ENCODE measurements around the gene CDH4.
"Not testable (repeated sequence)": the region's sequence is repeated elsewhere in the genome, so short reads cannot be mapped to it uniquely, and the experiment has no call there.

Gene CDH4

GRCh38 chr20:61940491-61940890 lies 688.4 kb downstream of the CDH4 start:
- Histone ChIP-seq H3K27me3 (ENCODE audit: control insufficient read depth, insufficient read depth, low read length) (no peaks in the 10 kb centered on the region), H3K4me3 (ENCODE audit: low read length) (no peak overlapping the region), H3K4me2 (ENCODE audit: low read length) (no peak overlapping the region), H3K36me3 (ENCODE audit: insufficient read depth, low read length) (peaks cover 3% of the 10 kb centered on the region), H3K4me1 (ENCODE audit: control insufficient read depth, insufficient read depth, low read length) (no peaks in the 10 kb centered on the region), H3K9ac (ENCODE audit: low read depth, low read length) (no peak overlapping the region), H3K9me3 (replicated peaks; ENCODE audit: low read length) (no peaks in the 10 kb centered on the region)

- peaks cover 3% of the 10 kb centered on the region for H3K36me3 ChIP-seq (ENCODE audit: insufficient read depth, low read length)
- no peak overlapping the region for H3K9ac ChIP-seq (ENCODE audit: low read depth, low read length)
- no peaks in the 10 kb centered on the region for H3K27me3 ChIP-seq (ENCODE audit: control insufficient read depth, insufficient read depth, low read length)
- no peak overlapping the region for H3K4me2 ChIP-seq (ENCODE audit: low read length)
- H3K9me3 ChIP-seq (replicated peaks; ENCODE audit: low read length) = no peaks in the 10 kb centered on the region
- H3K4me3 ChIP-seq (ENCODE audit: low read length) = no peak overlapping the region
- H3K4me1 ChIP-seq (ENCODE audit: control insufficient read depth, insufficient read depth, low read length) = no peaks in the 10 kb centered on the region
These were observed 689.1 kb downstream of the CDH4 start for GRCh38 chr20:61940976-61941720.

GRCh38 chr20:61941721-61942405 lies 689.8 kb downstream of the CDH4 start:
- no peaks in the 10 kb centered on the region for H3K27me3 ChIP-seq (ENCODE audit: control insufficient read depth, insufficient read depth, low read length)
- H3K9me3 ChIP-seq (replicated peaks; ENCODE audit: low read length) = no peaks in the 10 kb centered on the region
- H3K36me3 ChIP-seq (ENCODE audit: insufficient read depth, low read length) = peaks cover 3% of the 10 kb centered on the region
- H3K4me1 ChIP-seq (ENCODE audit: control insufficient read depth, insufficient read depth, low read length) = no peaks in the 10 kb centered on the region
- no peak overlapping the region for H3K4me2 ChIP-seq (ENCODE audit: low read length)
- H3K4me3 ChIP-seq (ENCODE audit: low read length) = no peak overlapping the region
- no peak overlapping the region for H3K9ac ChIP-seq (ENCODE audit: low read depth, low read length)

GRCh38 chr20:61942526-61942925 lies 690.5 kb downstream of the CDH4 start:
- Histone ChIP-seq H3K9ac (ENCODE audit: low read depth, low read length) (no peak overlapping the region), H3K36me3 (ENCODE audit: insufficient read depth, low read length) (peaks cover 3% of the 10 kb centered on the region), H3K27me3 (ENCODE audit: control insufficient read depth, insufficient read depth, low read length) (no peaks in the 10 kb centered on the region), H3K4me1 (ENCODE audit: control insufficient read depth, insufficient read depth, low read length) (no peaks in the 10 kb centered on the region), H3K9me3 (replicated peaks; ENCODE audit: low read length) (no peaks in the 10 kb centered on the region), H3K4me3 (ENCODE audit: low read length) (no peak overlapping the region), H3K4me2 (ENCODE audit: low read length) (no peak overlapping the region)

- not testable (repeated sequence) for H3K4me3 ChIP-seq (ENCODE audit: low read length); H3K27me3 ChIP-seq (ENCODE audit: control insufficient read depth, insufficient read depth, low read length); H3K4me2 ChIP-seq (ENCODE audit: low read length); H3K4me1 ChIP-seq (ENCODE audit: control insufficient read depth, insufficient read depth, low read length); H3K9me3 ChIP-seq (replicated peaks; ENCODE audit: low read length); H3K36me3 ChIP-seq (ENCODE audit: insufficient read depth, low read length); H3K9ac ChIP-seq (ENCODE audit: low read depth, low read length)
These were observed 692.9 kb downstream of the CDH4 start for GRCh38 chr20:61944967-61945366.

GRCh38 chr20:61945495-61945894 lies 693.4 kb downstream of the CDH4 start:
- not testable (repeated sequence) for H3K9me3 ChIP-seq (replicated peaks; ENCODE audit: low read length); H3K4me2 ChIP-seq (ENCODE audit: low read length); H3K4me1 ChIP-seq (ENCODE audit: control insufficient read depth, insufficient read depth, low read length); H3K4me3 ChIP-seq (ENCODE audit: low read length); H3K9ac ChIP-seq (ENCODE audit: low read depth, low read length); H3K27me3 ChIP-seq (ENCODE audit: control insufficient read depth, insufficient read depth, low read length); H3K36me3 ChIP-seq (ENCODE audit: insufficient read depth, low read length)

GRCh38 chr20:61948056-61948455 lies 696.0 kb downstream of the CDH4 start:
- not testable (repeated sequence) for H3K36me3 ChIP-seq (ENCODE audit: insufficient read depth, low read length); H3K27me3 ChIP-seq (ENCODE audit: control insufficient read depth, insufficient read depth, low read length); H3K9me3 ChIP-seq (replicated peaks; ENCODE audit: low read length); H3K4me3 ChIP-seq (ENCODE audit: low read length); H3K9ac ChIP-seq (ENCODE audit: low read depth, low read length); H3K4me1 ChIP-seq (ENCODE audit: control insufficient read depth, insufficient read depth, low read length); H3K4me2 ChIP-seq (ENCODE audit: low read length)

GRCh38 chr20:61948586-61949362 lies 696.7 kb downstream of the CDH4 start:
- H3K9ac ChIP-seq (ENCODE audit: low read depth, low read length) = no peak overlapping the region
- H3K4me3 ChIP-seq (ENCODE audit: low read length) = no peak overlapping the region
- peaks cover 10% of the 10 kb centered on the region for H3K27me3 ChIP-seq (ENCODE audit: control insufficient read depth, insufficient read depth, low read length)
- no peaks in the 10 kb centered on the region for H3K9me3 ChIP-seq (replicated peaks; ENCODE audit: low read length)
- H3K4me1 ChIP-seq (ENCODE audit: control insufficient read depth, insufficient read depth, low read length) = no peaks in the 10 kb centered on the region
- H3K4me2 ChIP-seq (ENCODE audit: low read length) = no peak overlapping the region
- H3K36me3 ChIP-seq (ENCODE audit: insufficient read depth, low read length) = no peaks in the 10 kb centered on the region

- no peaks in the 10 kb centered on the region for H3K4me1 ChIP-seq (ENCODE audit: control insufficient read depth, insufficient read depth, low read length)
- no peak overlapping the region for H3K4me2 ChIP-seq (ENCODE audit: low read length)
- no peaks in the 10 kb centered on the region for H3K9me3 ChIP-seq (replicated peaks; ENCODE audit: low read length)
- H3K27me3 ChIP-seq (ENCODE audit: control insufficient read depth, insufficient read depth, low read length) = peaks cover 13% of the 10 kb centered on the region
- H3K36me3 ChIP-seq (ENCODE audit: insufficient read depth, low read length) = no peaks in the 10 kb centered on the region
- no peak overlapping the region for H3K4me3 ChIP-seq (ENCODE audit: low read length)
- no peak overlapping the region for H3K9ac ChIP-seq (ENCODE audit: low read depth, low read length)
These were observed 697.3 kb downstream of the CDH4 start for GRCh38 chr20:61949363-61949713.

GRCh38 chr20:61949714-61950640 lies 697.9 kb downstream of the CDH4 start:
- Histone ChIP-seq H3K36me3 (ENCODE audit: insufficient read depth, low read length) (no peaks in the 10 kb centered on the region), H3K4me1 (ENCODE audit: control insufficient read depth, insufficient read depth, low read length) (no peaks in the 10 kb centered on the region), H3K4me2 (ENCODE audit: low read length) (no peak overlapping the region), H3K9me3 (replicated peaks; ENCODE audit: low read length) (no peaks in the 10 kb centered on the region), H3K27me3 (ENCODE audit: control insufficient read depth, insufficient read depth, low read length) (peaks cover 19% of the 10 kb centered on the region), H3K4me3 (ENCODE audit: low read length) (no peak overlapping the region), H3K9ac (ENCODE audit: low read depth, low read length) (no peak overlapping the region)

GRCh38 chr20:61950641-61951071 lies 698.6 kb downstream of the CDH4 start:
- Histone ChIP-seq H3K27me3 (ENCODE audit: control insufficient read depth, insufficient read depth, low read length) (peaks cover 25% of the 10 kb centered on the region), H3K36me3 (ENCODE audit: insufficient read depth, low read length) (no peaks in the 10 kb centered on the region), H3K9ac (ENCODE audit: low read depth, low read length) (no peak overlapping the region), H3K4me3 (ENCODE audit: low read length) (no peak overlapping the region), H3K4me2 (ENCODE audit: low read length) (no peak overlapping the region), H3K4me1 (ENCODE audit: control insufficient read depth, insufficient read depth, low read length) (no peaks in the 10 kb centered on the region), H3K9me3 (replicated peaks; ENCODE audit: low read length) (no peaks in the 10 kb centered on the region)
